ENCODE data around the gene AQP12B.

Gene AQP12B

DNA sequence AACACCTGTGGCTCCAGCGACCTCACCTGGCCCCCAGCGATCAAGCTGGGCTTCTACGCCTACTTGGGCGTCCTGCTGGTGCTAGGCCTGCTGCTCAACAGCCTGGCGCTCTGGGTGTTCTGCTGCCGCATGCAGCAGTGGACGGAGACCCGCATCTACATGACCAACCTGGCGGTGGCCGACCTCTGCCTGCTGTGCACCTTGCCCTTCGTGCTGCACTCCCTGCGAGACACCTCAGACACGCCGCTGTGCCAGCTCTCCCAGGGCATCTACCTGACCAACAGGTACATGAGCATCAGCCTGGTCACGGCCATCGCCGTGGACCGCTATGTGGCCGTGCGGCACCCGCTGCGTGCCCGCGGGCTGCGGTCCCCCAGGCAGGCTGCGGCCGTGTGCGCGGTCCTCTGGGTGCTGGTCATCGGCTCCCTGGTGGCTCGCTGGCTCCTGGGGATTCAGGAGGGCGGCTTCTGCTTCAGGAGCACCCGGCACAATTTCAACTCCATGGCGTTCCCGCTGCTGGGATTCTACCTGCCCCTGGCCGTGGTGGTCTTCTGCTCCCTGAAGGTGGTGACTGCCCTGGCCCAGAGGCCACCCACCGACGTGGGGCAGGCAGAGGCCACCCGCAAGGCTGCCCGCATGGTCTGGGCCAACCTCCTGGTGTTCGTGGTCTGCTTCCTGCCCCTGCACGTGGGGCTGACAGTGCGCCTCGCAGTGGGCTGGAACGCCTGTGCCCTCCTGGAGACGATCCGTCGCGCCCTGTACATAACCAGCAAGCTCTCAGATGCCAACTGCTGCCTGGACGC lies 52.5 kb downstream of the AQP12B start:
- DNase-seq (ENCODE audit: insufficient read length, low spot score) (no peak), FAIRE-seq (no peak)
- no peak for TF ChIP-seq POLR2AphosphoS5 (IDR thresholded peaks at IDR 0.05; ENCODE audit: low read depth, low read length)
- TF ChIP-seq PAX5 (IDR thresholded peaks at IDR 0.05; ENCODE audit: insufficient read depth, low read length, severe bottlenecking), result no peak
- no peak for TF ChIP-seq POU2F2 (IDR thresholded peaks at IDR 0.05; ENCODE audit: low read depth, low read length)
- TF ChIP-seq POLR2A (IDR thresholded peaks at IDR 0.05; ENCODE audit: low read depth, low read length), result no peak
- TF ChIP-seq SPI1 (IDR thresholded peaks at IDR 0.05; ENCODE audit: low read depth, low read length), result no peak
- TF ChIP-seq TAF1 (IDR thresholded peaks at IDR 0.05; ENCODE audit: low read depth, low read length), result no peak

DNA sequence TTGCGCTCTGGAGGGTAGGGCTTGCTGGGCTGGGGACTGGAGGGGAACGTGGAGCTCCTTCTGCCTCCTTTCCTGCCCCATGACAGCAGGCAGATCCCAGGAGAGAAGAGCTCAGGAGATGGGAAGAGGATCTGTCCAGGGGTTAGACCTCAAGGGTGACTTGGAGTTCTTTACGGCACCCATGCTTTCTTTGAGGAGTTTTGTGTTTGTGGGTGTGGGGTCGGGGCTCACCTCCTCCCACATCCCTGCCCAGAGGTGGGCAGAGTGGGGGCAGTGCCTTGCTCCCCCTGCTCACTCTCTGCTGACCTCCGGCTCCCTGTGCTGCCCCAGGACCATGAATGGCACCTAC lies 53.1 kb downstream of the AQP12B start:
- DNase-seq (ENCODE audit: insufficient read length, low spot score) (no peak), FAIRE-seq (no peak)

GRCh38 chr2:240628808-240629618 lies 53.7 kb downstream of the AQP12B start:
- TF ChIP-seq POLR2AphosphoS5 (IDR thresholded peaks at IDR 0.05; ENCODE audit: low read depth, low read length), result no peak
- no peak for TF ChIP-seq SPI1 (IDR thresholded peaks at IDR 0.05; ENCODE audit: low read depth, low read length)
- no peak for TF ChIP-seq POLR2A (IDR thresholded peaks at IDR 0.05; ENCODE audit: low read depth, low read length)
- TF ChIP-seq TAF1 (IDR thresholded peaks at IDR 0.05; ENCODE audit: low read depth, low read length), result no peak
- TF ChIP-seq PAX5 (IDR thresholded peaks at IDR 0.05; ENCODE audit: insufficient read depth, low read length, severe bottlenecking), result no peak
- no peak for TF ChIP-seq POU2F2 (IDR thresholded peaks at IDR 0.05; ENCODE audit: low read depth, low read length)
- FAIRE-seq, result no peak
- DNase-seq (ENCODE audit: insufficient read length, low spot score), result no peak

More for the DNA sequence above, 53.1 kb downstream of the AQP12B start:
- TF ChIP-seq POLR2AphosphoS5 (IDR thresholded peaks at IDR 0.05; ENCODE audit: low read depth, low read length), result no peak

GRCh38 chr2:240628507-240628807 lies 54.2 kb downstream of the AQP12B start:
- FAIRE-seq (no peak), DNase-seq (ENCODE audit: insufficient read length, low spot score) (no peak)
- no peak for TF ChIP-seq SPI1 (IDR thresholded peaks at IDR 0.05; ENCODE audit: low read depth, low read length)
- no peak for TF ChIP-seq POU2F2 (IDR thresholded peaks at IDR 0.05; ENCODE audit: low read depth, low read length)
- no peak for TF ChIP-seq POLR2A (IDR thresholded peaks at IDR 0.05; ENCODE audit: low read depth, low read length)
- TF ChIP-seq PAX5 (IDR thresholded peaks at IDR 0.05; ENCODE audit: insufficient read depth, low read length, severe bottlenecking), result no peak
- TF ChIP-seq POLR2AphosphoS5 (IDR thresholded peaks at IDR 0.05; ENCODE audit: low read depth, low read length), result no peak
- no peak for TF ChIP-seq TAF1 (IDR thresholded peaks at IDR 0.05; ENCODE audit: low read depth, low read length)

DNA sequence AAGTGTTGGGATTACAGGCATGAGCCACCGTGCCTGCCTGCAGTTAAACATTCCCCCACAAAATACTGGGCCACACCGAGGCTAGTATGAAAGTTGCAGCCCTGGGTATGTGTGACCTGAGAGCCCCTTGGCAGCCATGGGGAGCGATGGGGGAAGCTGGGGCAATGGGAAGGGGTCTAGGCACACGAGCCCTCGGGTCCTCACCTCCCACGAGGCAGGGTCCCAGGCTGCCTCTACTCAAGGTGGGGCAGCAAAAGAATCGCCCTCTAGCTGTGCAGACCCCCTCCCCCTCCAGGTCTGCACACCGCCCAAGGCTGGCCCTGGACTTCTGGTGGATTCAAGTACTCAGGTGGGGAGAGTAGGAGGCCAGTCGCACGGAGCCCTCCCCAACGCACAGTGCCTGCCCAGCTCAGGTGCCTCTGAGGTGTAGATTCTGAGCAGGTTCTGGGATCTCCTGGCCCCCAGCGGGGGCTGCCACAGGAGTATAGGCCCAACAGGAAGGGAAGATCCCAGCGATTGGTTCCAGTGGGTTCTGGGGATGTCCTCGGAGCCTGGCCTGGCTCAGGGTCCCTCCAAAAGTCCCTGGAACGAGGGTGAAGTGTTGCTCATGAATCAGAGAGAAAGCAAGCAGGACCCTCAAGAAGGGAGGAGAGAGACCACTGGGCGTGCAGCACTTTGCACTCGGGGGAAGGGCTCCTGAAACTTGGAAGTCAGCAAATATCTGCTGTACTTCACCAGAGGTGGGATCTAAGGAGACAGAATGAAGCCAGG lies 54.8 kb downstream of the AQP12B start:
- FAIRE-seq (no peak), DNase-seq (ENCODE audit: insufficient read length, low spot score) (no peak)
- TF ChIP-seq TAF1 (IDR thresholded peaks at IDR 0.05; ENCODE audit: low read depth, low read length) (no peak), SPI1 (IDR thresholded peaks at IDR 0.05; ENCODE audit: low read depth, low read length) (no peak)

- DNase-seq (ENCODE audit: insufficient read length, low spot score) (no peak), FAIRE-seq (no peak)
- TF ChIP-seq TAF1 (IDR thresholded peaks at IDR 0.05; ENCODE audit: low read depth, low read length) (no peak), POLR2A (IDR thresholded peaks at IDR 0.05; ENCODE audit: low read depth, low read length) (no peak), SPI1 (IDR thresholded peaks at IDR 0.05; ENCODE audit: low read depth, low read length) (peak; percentile 82), POLR2AphosphoS5 (IDR thresholded peaks at IDR 0.05; ENCODE audit: low read depth, low read length) (no peak)
Observed at GRCh38 chr2:240626531-240627300, 56.0 kb downstream of the AQP12B start.

Measured in GM12891 (cell line).